ENCODE results near the gene PNPLA6. TPM values are rescaled to one million over a fixed set of nuclear protein-coding genes. Genes with fewer than 3 reads are reported as not detected.

PNPLA6 gene
- total RNA-seq, result 63.7 TPM

GRCh38 chr19:7535047-7535997 is at the start of gene PNPLA6:
TSS of gene PNPLA6 (plus strand) at chr19:7535717. CDS start at chr19:7535789, 72 bp downstream.

GRCh38 chr19:7488736-7489353 is 46.7 kb upstream of the PNPLA6 start, which contains the start of gene PEX11G:
TSS of gene PEX11G (minus strand) at chr19:7489035. CDS start at chr19:7489010, 25 bp downstream.

DNA sequence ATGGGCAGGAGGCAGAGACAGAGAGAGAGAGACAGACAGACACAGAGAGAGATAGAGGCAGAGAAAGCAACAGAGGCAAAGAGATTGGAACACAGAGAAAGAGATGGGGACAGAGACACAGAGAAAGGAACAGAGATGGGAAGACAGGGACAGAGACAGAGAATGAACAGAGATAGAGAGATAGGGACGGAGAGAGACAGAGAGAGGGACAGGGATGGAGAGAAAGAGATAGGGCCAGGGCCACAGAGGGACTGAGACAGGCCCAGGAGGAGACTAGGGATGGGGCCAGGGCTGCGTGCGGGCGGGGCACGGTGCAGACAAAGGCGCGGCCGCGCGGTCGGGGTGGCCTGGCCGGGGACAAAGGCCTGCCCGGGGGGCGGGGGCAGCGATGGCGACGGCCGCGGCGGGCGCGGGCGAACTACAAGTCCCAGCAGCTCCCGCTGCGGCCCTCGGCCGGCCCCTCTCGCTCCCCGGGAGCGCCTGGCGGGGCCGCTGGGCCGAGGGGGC is 19.8 kb upstream of the PNPLA6 start, which contains the start of gene ZNF358:
Gene ZNF358, plus strand, starts transcription at position 459 of the 507 bp plus-strand sequence. CDS start 3,140 bp downstream, outside the sequence.

DNA sequence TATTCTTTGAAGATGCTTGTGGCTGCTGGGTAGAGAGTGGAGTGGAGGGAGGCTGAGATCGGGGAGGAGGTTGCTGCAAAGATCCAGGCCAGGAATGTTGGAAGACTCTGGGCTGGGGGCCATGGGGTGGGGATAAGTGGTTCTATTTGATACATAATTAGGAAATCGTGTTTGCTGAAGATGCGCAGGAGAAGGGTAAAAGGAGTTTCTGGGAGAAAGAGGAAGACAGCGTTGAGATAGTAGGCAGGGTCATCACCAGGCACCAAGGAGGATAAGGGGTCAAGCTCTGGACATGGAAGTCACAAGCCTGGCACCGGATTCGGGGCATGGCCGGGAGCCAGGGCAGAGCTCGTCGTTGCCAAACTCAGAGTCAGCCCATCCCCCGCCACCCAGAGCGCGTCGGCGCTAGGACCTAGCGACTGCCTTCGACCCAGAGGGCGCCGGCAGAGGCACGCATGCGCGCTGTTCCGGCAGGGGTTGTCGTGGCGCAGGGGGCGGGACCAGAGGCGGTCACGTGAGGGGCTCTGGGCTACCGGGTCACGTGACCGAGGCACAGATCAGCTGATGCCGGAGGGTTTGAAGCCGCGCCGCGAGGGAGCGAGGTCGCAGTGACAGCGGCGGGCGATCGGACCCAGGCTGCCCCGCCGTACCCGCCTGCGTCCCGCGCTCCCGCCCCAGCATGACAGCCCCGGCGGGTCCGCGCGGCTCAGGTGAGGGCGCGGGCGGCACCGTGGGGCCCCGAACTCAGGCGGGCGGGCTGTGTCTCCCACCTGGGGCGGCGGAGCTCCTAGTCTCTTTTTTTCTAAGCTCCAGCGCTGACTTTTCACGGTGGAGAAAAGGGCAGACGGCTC is 13.2 kb upstream of the PNPLA6 start, which contains the start of gene MCOLN1:
Gene MCOLN1, plus strand, starts transcription at position 553 of the 851 bp plus-strand sequence. Its CDS starts 127 bp downstream, at position 680.

GRCh38 chr19:7595466-7596133 is 60.1 kb downstream of the PNPLA6 start, which contains the start of gene CAMSAP3:
TSS of gene CAMSAP3 (plus strand) at chr19:7595863. CDS start at chr19:7596003, 140 bp downstream.

Small RNA genes within 50 kb of the gene (small RNA-seq; reads per million reads assigned to genes)
- gene AC008878.2, result not detected

Other genes starting within 250 kb of the PNPLA6 start
- 74.5 TPM for gene INSR, start 241.3 kb upstream of the PNPLA6 start, total RNA-seq
- gene ARHGEF18, start 186.8 kb upstream of the PNPLA6 start, total RNA-seq, result 25.1 TPM
- gene PEX11G, start 46.7 kb upstream of the PNPLA6 start, total RNA-seq, result 1.8 TPM
- 11.3 TPM for gene ZNF358, start 19.6 kb upstream of the PNPLA6 start, total RNA-seq
- gene MCOLN1, start 13.1 kb upstream of the PNPLA6 start, total RNA-seq, result 9.9 TPM
- gene CAMSAP3, start 60.1 kb downstream of the PNPLA6 start, total RNA-seq, result 15.5 TPM
- 18.2 TPM for gene XAB2, start 93.8 kb downstream of the PNPLA6 start, total RNA-seq
- gene PET100, start 94.1 kb downstream of the PNPLA6 start, total RNA-seq, result 23.3 TPM
- not detected for gene PCP2, start 98.0 kb downstream of the PNPLA6 start, total RNA-seq
- gene STXBP2, start 101.4 kb downstream of the PNPLA6 start, total RNA-seq, result 3.5 TPM
- gene RETN, start 133.3 kb downstream of the PNPLA6 start, total RNA-seq, result 0.92 TPM
- gene MCEMP1, start 141.4 kb downstream of the PNPLA6 start, total RNA-seq, result not detected
- 16.1 TPM for gene TRAPPC5, start 145.1 kb downstream of the PNPLA6 start, total RNA-seq
- 0.46 TPM for gene FCER2, start 166.4 kb downstream of the PNPLA6 start, total RNA-seq
- gene CLEC4G, start 196.4 kb downstream of the PNPLA6 start, total RNA-seq, result 0.92 TPM
- gene CD209, start 211.8 kb downstream of the PNPLA6 start, total RNA-seq, result 0.69 TPM
- not detected for gene CLEC4M, start 227.5 kb downstream of the PNPLA6 start, total RNA-seq